K562 (cell line): ENCODE measurements around the gene SOX15. TPM values are rescaled to one million over a fixed set of nuclear protein-coding genes. Genes with fewer than 3 reads are reported as not detected.

Source experiments
- ARID3B ChIP-seq: fragments of 250-450 bp; sonication (Bioruptor Pico); IDR thresholded peaks from 2 replicates; pipeline ENCODE4 v1.4.0; 2020; ENCODE audit warnings: borderline replicate concordance
- BACH1 ChIP-seq: fragments of 200-800 bp; sonication (Bioruptor generic); IDR thresholded peaks from 2 replicates; pipeline ENCODE4 v1.6.1; 2016; ENCODE audit warnings: missing genetic modification characterization, missing compliant biosample characterization
- BCL6 ChIP-seq: fragments of 250-450 bp; sonication (Bioruptor Pico); IDR thresholded peaks from 2 replicates; pipeline ENCODE4 v1.4.0; 2020
- BMI1 ChIP-seq: fragments of 150-350 bp; IDR thresholded peaks from 2 replicates; pipeline ENCODE4 v1.6.1; 2014; ENCODE audit warnings: low read length
- CBX3 ChIP-seq, 2 experiments: IDR thresholded peaks; 1 replicate in 1 of 2; 2 replicates in 1 of 2; pipeline ENCODE4 v1.6.1; 2012; ENCODE audit warnings: inconsistent platforms in 2 of 2, low read length in 2 of 2, borderline replicate concordance in 1 of 2, control low read depth in 1 of 2
- COPS2 ChIP-seq: fragments of 450-650 bp; conservative IDR thresholded peaks from 2 replicates; pipeline ENCODE4 v1.6.1; 2016; ENCODE audit warnings: mild to moderate bottlenecking, moderate library complexity
- CREB3L1 ChIP-seq: fragments of 450-650 bp; IDR thresholded peaks from 2 replicates; pipeline ENCODE4 v1.6.1; 2014; ENCODE audit warnings: low read depth, mild to moderate bottlenecking, moderate library complexity, borderline replicate concordance
- GTF2B ChIP-seq: IDR thresholded peaks from 2 replicates; pipeline ENCODE4 v1.6.1; 2011; ENCODE audit not compliant: insufficient read length; ENCODE audit errors: extremely low read depth
- HDAC1 ChIP-seq, 2 experiments: fragments of 450-650 bp; IDR thresholded peaks; 2 replicates each; pipeline ENCODE4 v1.6.1; 2016 to 2017; ENCODE audit warnings: inconsistent platforms in 1 of 2, mild to moderate bottlenecking in 1 of 2, moderate library complexity in 1 of 2
- ID3 ChIP-seq, 2 experiments: fragments of 250-450 bp in 1 of 2; fragments of 450-650 bp in 1 of 2; sonication (Bioruptor Pico) in 1 of 2; IDR thresholded peaks; 2 replicates each; pipeline versions ENCODE4 v1.6.1 to v1.8.0; 2016 to 2021; ENCODE audit warnings: mild to moderate bottlenecking in 2 of 2, moderate library complexity in 2 of 2, missing compliant biosample characterization in 1 of 2, missing genetic modification characterization in 1 of 2
- JUNB ChIP-seq: fragments of 450-650 bp; formaldehyde crosslinking; conservative IDR thresholded peaks from 2 replicates; pipeline ENCODE4 v1.4.0; 2020; ENCODE audit warnings: mild to moderate bottlenecking
- MIER1 ChIP-seq: fragments of 450-650 bp; IDR thresholded peaks from 2 replicates; pipeline ENCODE4 v1.6.1; 2016; ENCODE audit warnings: antibody characterized with exemption, mild to moderate bottlenecking, low read depth
- MITF ChIP-seq: IDR thresholded peaks from 2 replicates; pipeline ENCODE4 v1.6.1; 2014; ENCODE audit warnings: antibody characterized with exemption
- PHTF2 ChIP-seq: fragments of 250-450 bp; sonication (Bioruptor Pico); IDR thresholded peaks from 2 replicates; pipeline ENCODE4 v1.5.0; 2021; ENCODE audit warnings: mild to moderate bottlenecking
- SOX6 ChIP-seq: fragments of 450-650 bp; IDR thresholded peaks from 2 replicates; pipeline ENCODE4 v1.6.1; 2014; ENCODE audit warnings: mild to moderate bottlenecking
- SRSF9 ChIP-seq: fragments of 200-400 bp; formaldehyde crosslinking; IDR thresholded peaks from 2 replicates; pipeline ENCODE4 v1.6.1; 2017; ENCODE audit warnings: low read depth, low read length, borderline replicate concordance
- ZBTB43 ChIP-seq: sonication (generic); formaldehyde crosslinking; IDR thresholded peaks from 2 replicates; pipeline ENCODE4 v1.8.0; 2023; ENCODE audit warnings: mild to moderate bottlenecking, missing genetic modification reagents
- ZBTB8A ChIP-seq: fragments of 450-650 bp; IDR thresholded peaks from 2 replicates; pipeline ENCODE4 v1.6.1; 2018; ENCODE audit warnings: mild to moderate bottlenecking, moderate library complexity; ENCODE audit not compliant: partially characterized antibody
- ZFP91 ChIP-seq: sonication (generic); formaldehyde crosslinking; IDR thresholded peaks from 2 replicates; pipeline ENCODE4 v1.8.0; 2022; ENCODE audit warnings: mild to moderate bottlenecking, missing genetic modification reagents
- ZFX ChIP-seq: sonication (generic); formaldehyde crosslinking; IDR thresholded peaks from 2 replicates; pipeline ENCODE4 v1.8.0; 2022; ENCODE audit warnings: mild to moderate bottlenecking, missing genetic modification reagents, moderate library complexity
- ZNF444 ChIP-seq: fragments of 250-450 bp; sonication (Bioruptor Pico); IDR thresholded peaks from 2 replicates; pipeline ENCODE4 v1.4.0; 2020; ENCODE audit warnings: mild to moderate bottlenecking, moderate library complexity
- polyA plus RNA-seq, 8 experiments: library from polyadenylated mRNA; depleted of rRNA in 4 of 8; stranded (reverse) in 5 of 8; unstranded in 3 of 8; fragments of >200 nt; fragmentation: Nextera tagmentation in 2 of 8; fragmentation: Illumina TruSeq in 1 of 8; extraction: Ambion mirVana in 2 of 8; extraction: Trizol in 1 of 8; gene quantifications; 2 replicates each; pipeline versions ENCODE4 v1.2.1 to v1.2.3, GENCODE V29; 2011 to 2014; ENCODE audit warnings: inconsistent platforms in 1 of 8, missing spikeins in 1 of 8
- total RNA-seq, 7 experiments: library from RNA; depleted of rRNA in 6 of 7; stranded (reverse); fragments of >200 nt in 6 of 7; fragmentation: Illumina TruSeq in 2 of 7; extraction: Trizol in 2 of 7; gene quantifications; 2 replicates each; pipeline versions ENCODE4 v1.2.1 to v1.2.3, GENCODE V29; 2011 to 2021; ENCODE audit warnings: low replicate concordance in 1 of 7

Gene SOX15
- total and polyA plus RNA-seq, 9 of the 15 experiments (the other 6 are each of a cell fraction or from before 2014, with no cell fraction given), result 0.07 to 0.33 (median 0.19) TPM; not detected in 5

- TF ChIP-seq ID3 (CRISPR knock-in tag; IDR thresholded peaks at IDR 0.05) (no peak), ID3 (tag; IDR thresholded peaks at IDR 0.05) (no peak), BACH1 (tag) (no peak), ZBTB8A (no peak), MIER1 (no peak), CREB3L1 (peak; percentile 52; the same call in 1 of the 2 replicates), ZFP91 (CRISPR knock-in tag) (no peak), SRSF9 (no peak), GTF2B (no peak), PHTF2 (CRISPR knock-in tag) (no peak), ZNF444 (CRISPR knock-in tag) (no peak), MITF (no peak), ZFX (CRISPR knock-in tag) (peak; percentile 91), JUNB (CRISPR knock-in tag) (no peak), ZBTB43 (CRISPR knock-in tag) (no peak), ARID3B (CRISPR knock-in tag) (no peak), HDAC1 (IDR thresholded peaks at IDR 0.05) (0 out of 4 replicates have a peak, but pooled peaks of 1 of the 2 experiments have one; percentile 2), COPS2 (no peak), BCL6 (CRISPR knock-in tag) (no peak), CBX3 (IDR thresholded peaks at IDR 0.05; ENCODE audit: borderline replicate concordance in 1 of 2, low read length in 2 of 2) (no peak), SOX6 (peak; percentile 29; the same call in 1 of the 2 replicates), BMI1 (no peak)
These were observed 17.6 kb downstream of the SOX15 start (continued) for GRCh38 chr17:7572338-7572587.
